AG09319 (cell line): ENCODE measurements around the gene ANO10.
"Not testable (repeated sequence)": the region's sequence is repeated elsewhere in the genome, so short reads cannot be mapped to it uniquely, and the experiment has no call there.

Experiments used
- DNase-seq: peaks from one replicate; pipeline ENCODE4 v3.0.0-alpha.2; 2010; ENCODE audit warnings: low read depth; ENCODE audit errors: extremely low read depth
- CTCF ChIP-seq: IDR thresholded peaks from 2 replicates; pipeline ENCODE4 v1.5.1; 2011; ENCODE audit warnings: low read depth, mild to moderate bottlenecking, inconsistent platforms, low read length, moderate library complexity

The ANO10 gene

GRCh38 chr3:43609406-43609805 is 12.4 kb downstream of the ANO10 start:
- TF ChIP-seq CTCF = no peak
- DNase-seq = no peak

- no peak for DNase-seq
These were observed 13.1 kb downstream of the ANO10 start for GRCh38 chr3:43608751-43609150.

GRCh38 chr3:43606284-43606683 is 15.5 kb downstream of the ANO10 start:
- no peak for DNase-seq

More at GRCh38 chr3:43608751-43609150, 13.1 kb downstream of the ANO10 start:
- TF ChIP-seq CTCF = no peak

GRCh38 chr3:43599959-43600358 is 21.9 kb downstream of the ANO10 start:
- not testable (repeated sequence) for DNase-seq

More at GRCh38 chr3:43606284-43606683, 15.5 kb downstream of the ANO10 start:
- TF ChIP-seq CTCF = no peak

GRCh38 chr3:43597961-43598360 is 23.9 kb downstream of the ANO10 start:
- DNase-seq = no peak
- TF ChIP-seq CTCF = no peak

GRCh38 chr3:43596178-43596577 is 25.6 kb downstream of the ANO10 start:
- not testable (repeated sequence) for DNase-seq

- DNase-seq = not testable (repeated sequence)
These were observed 26.5 kb downstream of the ANO10 start for GRCh38 chr3:43595280-43595679.

- DNase-seq = not testable (repeated sequence)
These were observed 28.2 kb downstream of the ANO10 start for GRCh38 chr3:43593588-43593987.

- not testable (repeated sequence) for DNase-seq
These were observed 29.9 kb downstream of the ANO10 start for GRCh38 chr3:43591866-43592265.

GRCh38 chr3:43587303-43587702 is 34.5 kb downstream of the ANO10 start:
- TF ChIP-seq CTCF = no peak
- no peak for DNase-seq
